PC-3 (cell line): Measurements from ENCODE around the gene INA. TPM values are rescaled to one million over a fixed set of nuclear protein-coding genes. Genes with fewer than 3 reads are reported as not detected.

Experiments used
- ATAC-seq: fragments of 200-7000 bp; cut with Tn5 transposase; 2 replicates; pipeline ENCODE4 v1.9.1; 2020; ENCODE audit warnings: mild to moderate bottlenecking, moderate library complexity
- Bru-seq: library from RNA; stranded (reverse); fragments of 400-500 nt; gene quantifications from one replicate; lab custom pipeline; 2021; lab: Mats Ljungman, UMichigan
- BruChase-seq, 2 experiments: library from RNA; stranded (reverse); fragments of 400-500 nt; gene quantifications; one replicate each; lab custom pipeline; 2021; lab: Mats Ljungman, UMichigan
- BruUV-seq: library from RNA; stranded (reverse); fragments of 400-500 nt; replicated peaks from 2 replicates; lab custom pipeline; 2021; lab: Mats Ljungman, UMichigan
- CTCF ChIA-PET: fragments of 300-600 bp; sonication (Branson Sonifier 250); formaldehyde crosslinking; loops from one replicate; lab custom pipeline; 2022; ENCODE audit warnings: antibody characterized with exemption; lab: Charles Lee
- POLR2A ChIA-PET: fragments of 300-600 bp; sonication (Branson Sonifier 250); formaldehyde crosslinking; loops from one replicate; lab custom pipeline; 2022; ENCODE audit warnings: antibody characterized with exemption; ENCODE audit not compliant: unreplicated experiment; lab: Charles Lee
- DNase-seq: peaks from one replicate; pipeline ENCODE4 v3.0.0-alpha.2; 2015
- H2AFZ ChIP-seq: fragments of 300-600 bp; sonication (generic); 2 replicates; pipeline ENCODE4 v1.6.0; 2016; ENCODE audit warnings: antibody characterized with exemption, low read length
- H3F3A ChIP-seq: fragments of 300-600 bp; sonication (generic); one replicate; pipeline ENCODE4 v1.6.0; 2017; ENCODE audit warnings: antibody characterized with exemption, low read length, control low read depth, mild to moderate bottlenecking; ENCODE audit not compliant: unreplicated experiment
- H3K27ac ChIP-seq: fragments of 300-600 bp; sonication (generic); 2 replicates; pipeline ENCODE4 v1.5.1; 2016; ENCODE audit warnings: mild to moderate bottlenecking, low read length
- H3K27me3 ChIP-seq: fragments of 300-600 bp; sonication (generic); 2 replicates; pipeline ENCODE4 v1.6.1; 2016; ENCODE audit warnings: low read length, mixed read lengths
- H3K36me3 ChIP-seq: fragments of 300-600 bp; sonication (generic); 2 replicates; pipeline ENCODE4 v1.6.1; 2016; ENCODE audit warnings: low read depth, mixed run types, low read length, mixed read lengths
- H3K4me1 ChIP-seq: fragments of 300-600 bp; sonication (generic); 2 replicates; pipeline ENCODE4 v1.5.1; 2016; ENCODE audit warnings: low read length; ENCODE audit not compliant: insufficient read depth
- H3K4me2 ChIP-seq: fragments of 300-600 bp; sonication (generic); 2 replicates; pipeline ENCODE4 v1.6.0; 2016; ENCODE audit warnings: low read length
- H3K4me3 ChIP-seq: fragments of 300-600 bp; sonication (generic); 2 replicates; pipeline ENCODE4 v1.5.1; 2016; ENCODE audit warnings: mild to moderate bottlenecking, low read length, mixed read lengths
- H3K79me2 ChIP-seq: fragments of 300-600 bp; sonication (generic); 2 replicates; pipeline ENCODE4 v1.6.1; 2017; ENCODE audit warnings: low read length, mixed read lengths
- H3K9ac ChIP-seq: fragments of 300-600 bp; sonication (generic); 2 replicates; pipeline ENCODE4 v1.6.0; 2016; ENCODE audit warnings: mild to moderate bottlenecking, low read length
- H3K9me2 ChIP-seq: fragments of 300-600 bp; sonication (generic); replicated peaks from 2 replicates; pipeline ENCODE4 v1.6.1; 2016; ENCODE audit warnings: mixed run types, low read length, mixed read lengths
- H3K9me3 ChIP-seq: fragments of 300-600 bp; sonication (generic); 2 replicates; pipeline ENCODE4 v1.6.1; 2016; ENCODE audit warnings: low read length, mixed read lengths
- H4K20me1 ChIP-seq: fragments of 300-600 bp; sonication (generic); 2 replicates; pipeline ENCODE4 v1.6.1; 2016; ENCODE audit warnings: low read length, mixed read lengths
- CTCF ChIP-seq: fragments of 300-600 bp; sonication (generic); conservative IDR thresholded peaks from 2 replicates; pipeline ENCODE4 v1.5.1; 2017; ENCODE audit warnings: antibody characterized with exemption, low read depth, mild to moderate bottlenecking, low read length
- EZH2 ChIP-seq: fragments of 300-600 bp; sonication (generic); IDR thresholded peaks from one replicate; pipeline ENCODE4 v1.6.1; 2017; ENCODE audit warnings: antibody characterized with exemption, mild to moderate bottlenecking, low read length; ENCODE audit not compliant: unreplicated experiment
- EZH2phosphoT487 ChIP-seq: fragments of 300-600 bp; sonication (generic); IDR thresholded peaks from 2 replicates; pipeline ENCODE4 v1.6.1; 2018; ENCODE audit warnings: mild to moderate bottlenecking, antibody characterized with exemption, low read length, borderline replicate concordance
- intact Hi-C: fragments of 100-400 bp; cut with micrococcal nuclease; formaldehyde crosslinking; loops from 2 replicates; pipeline ENCODE4 v1.9.0; 2023
- long read RNA-seq: library from polyadenylated mRNA; unstranded; transcript quantifications from one replicate; pipeline ENCODE4 v2.0.0, GENCODE V29; 2021; ENCODE audit not compliant: unreplicated experiment
- total RNA-seq: library from RNA; depleted of rRNA; stranded (reverse); fragments of >200 nt; gene quantifications from 2 replicates; pipeline ENCODE4 v1.2.3, GENCODE V29; 2014; rRNA removed

Gene INA
- not detected in 2 replicates for total RNA-seq
- percentile 6 among the genes with signal in this experiment for Bru-seq, nascent RNA
- not detected for BruChase-seq, experiment 1, labeled RNA remaining after a 6-hour chase
- percentile 9 among the genes with signal in this experiment for BruChase-seq, experiment 2, labeled RNA remaining after a 2-hour chase
- long read RNA-seq: 0 reads

- ATAC-seq (no peak), DNase-seq (no peak)
- Histone ChIP-seq H3K27ac (no peak within 1 kb of the TSS), H3K79me2 (no peaks in the 10 kb centered on the region), H3K27me3 (no peaks in the 10 kb centered on the region), H3K9me2 (no peaks in the 10 kb centered on the region), H3K4me1 (peaks cover 12% of the 10 kb centered on the region), H4K20me1 (no peaks in the 10 kb centered on the region), H3K9ac (no peak within 1 kb of the TSS), H3K4me3 (no peak within 1 kb of the TSS), H3F3A (no peaks in the 10 kb centered on the region), H2AFZ (no peak within 1 kb of the TSS), H3K4me2 (no peak within 1 kb of the TSS), H3K36me3 (no peaks in the 10 kb centered on the region), H3K9me3 (no peaks in the 10 kb centered on the region)
- POLR2A ChIA-PET: no interaction called here
- CTCF ChIA-PET: no interaction called here
- intact Hi-C loops: no loop called here
- BruUV-seq: no TSS peak
- TF ChIP-seq EZH2 (no peak), EZH2phosphoT487 (no peak), CTCF (no peak)
Measured at GRCh38 chr10:103276896-103277712, at the start of gene INA. INA (plus strand) TSS chr10:103277138; CDS start chr10:103277212, 74 bp downstream.

GRCh38 chr10:103227416-103227815 lies 49.5 kb upstream of the INA start:
- TF ChIP-seq EZH2phosphoT487 (no peak), EZH2 (no peak), CTCF (no peak)
- Histone ChIP-seq H3K9me2 (no peaks in the 10 kb centered on the region), H2AFZ (no peak overlapping the region), H3K4me3 (no peak overlapping the region), H3K27me3 (no peaks in the 10 kb centered on the region), H3F3A (peaks cover 5% of the 10 kb centered on the region), H3K4me2 (peak overlapping the region; percentile 33; the same call in 1 of the 2 replicates), H3K9me3 (no peaks in the 10 kb centered on the region), H3K27ac (peak overlapping the region; percentile 26), H4K20me1 (no peaks in the 10 kb centered on the region), H3K9ac (no peak overlapping the region), H3K4me1 (peaks cover 43% of the 10 kb centered on the region), H3K79me2 (no peaks in the 10 kb centered on the region), H3K36me3 (no peaks in the 10 kb centered on the region)
- ChIA-PET POLR2A (interaction anchor here (0.6 to 0.9 kb wide), 2 partner anchors 13 to 118 kb away, joined by 5 to 9 read pairs; no protein-coding TSS in a partner anchor), CTCF (no interaction called here)
- DNase-seq (peak; percentile 66), ATAC-seq (no peak)
- intact Hi-C loops: no loop called here
- no TSS peak for BruUV-seq
